Measurements from ENCODE around the gene C2CD4B.

GRCh38 chr15:62138124-62138523 lies 27.0 kb downstream of the C2CD4B start:
- TF ChIP-seq POLR2A (IDR thresholded peaks at IDR 0.05) (no peak), CTCF (IDR thresholded peaks at IDR 0.05) (no peak), POLR2AphosphoS5 (IDR thresholded peaks at IDR 0.05) (no peak)

Data from breast epithelium (tissue), 3 donors.